HT1080 (cell line): Measurements from ENCODE around the gene FCGR1A. TPM values are rescaled to one million over a fixed set of nuclear protein-coding genes. Genes with fewer than 3 reads are reported as not detected.
"Not testable (repeated sequence)": the region's sequence is repeated elsewhere in the genome, so short reads cannot be mapped to it uniquely, and the experiment has no call there.

Experiments used
- DNase-seq: peaks from one replicate; pipeline ENCODE4 v3.0.0-alpha.2; 2015; ENCODE audit warnings: low read depth
- total RNA-seq: library from RNA; depleted of rRNA; stranded (reverse); fragments of >200 nt; shearing (Covaris generic); gene quantifications from 2 replicates; pipeline ENCODE4 v1.2.3, GENCODE V29; 2014; rRNA removed

The FCGR1A gene
- total RNA-seq, 1 experiment from 2014 or later: not detected

- not testable (repeated sequence) for DNase-seq
Observed at GRCh38 chr1:149831764-149832315, 49.3 kb downstream of the FCGR1A start.

- not testable (repeated sequence) for DNase-seq
Observed at GRCh38 chr1:149832316-149833126, 50.0 kb downstream of the FCGR1A start.

GRCh38 chr1:149833144-149833543 is 50.6 kb downstream of the FCGR1A start:
- not testable (repeated sequence) for DNase-seq

- not testable (repeated sequence) for DNase-seq
Observed at GRCh38 chr1:149841149-149841548, 58.7 kb downstream of the FCGR1A start.

Other genes with a start within 250 kb of the FCGR1A start
- not detected in 2 replicates for gene PPIAL4C, start 198.8 kb upstream of the FCGR1A start, total RNA-seq
- gene BOLA1, start 116.9 kb downstream of the FCGR1A start, total RNA-seq: 15.1 and 19.2 TPM in 2 replicates
- gene SV2A, start 135.2 kb downstream of the FCGR1A start, total RNA-seq: 23.1 and 27.7 TPM in 2 replicates
- 21.4 and 35.8 TPM in 2 replicates for gene SF3B4, start 145.1 kb downstream of the FCGR1A start, total RNA-seq
- 38.2 and 60.8 TPM in 2 replicates for gene MTMR11, start 154.2 kb downstream of the FCGR1A start, total RNA-seq
- 5.7 and 10.7 TPM in 2 replicates for gene OTUD7B, start 228.0 kb downstream of the FCGR1A start, total RNA-seq